ENCODE results near the gene MAB21L3. TPM values are rescaled to one million over a fixed set of nuclear protein-coding genes. Genes with fewer than 3 reads are reported as not detected.

The MAB21L3 gene
- total RNA-seq, 1 donor from 2014 or later, result not detected

DNA sequence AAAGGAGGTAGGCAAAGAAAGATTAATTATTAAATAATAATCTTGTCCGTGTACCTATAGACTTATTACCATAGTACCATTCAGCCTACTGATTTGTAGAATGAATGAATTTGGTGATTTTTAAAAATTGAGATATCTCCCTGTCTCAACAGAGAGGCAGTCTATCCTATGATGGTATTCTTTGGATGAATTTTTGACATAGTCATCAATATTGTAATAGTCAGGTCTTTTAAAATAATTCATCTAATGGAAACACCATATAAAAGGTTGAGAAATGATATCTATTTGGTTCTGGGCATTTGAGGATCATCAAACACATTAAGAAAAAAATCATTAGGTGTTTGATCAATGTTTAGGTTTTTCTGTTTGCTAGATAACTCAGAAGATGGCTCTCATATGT lies 35.6 kb upstream of the MAB21L3 start:
- no peak for DNase-seq (ENCODE audit: low read depth, low spot score)
- Mint-ChIP-seq H3K27me3 (ENCODE audit: low read depth) (no peaks in the 10 kb centered on the region), H3K36me3 (ENCODE audit: low read depth) (no peaks in the 10 kb centered on the region), H3K4me3 (no peak overlapping the region), H3K27ac (ENCODE audit: unreplicated experiment) (no peak overlapping the region), H3K9me3 (no peaks in the 10 kb centered on the region), H3K4me1 (no peaks in the 10 kb centered on the region)
- TF ChIP-seq, protein P1, sequence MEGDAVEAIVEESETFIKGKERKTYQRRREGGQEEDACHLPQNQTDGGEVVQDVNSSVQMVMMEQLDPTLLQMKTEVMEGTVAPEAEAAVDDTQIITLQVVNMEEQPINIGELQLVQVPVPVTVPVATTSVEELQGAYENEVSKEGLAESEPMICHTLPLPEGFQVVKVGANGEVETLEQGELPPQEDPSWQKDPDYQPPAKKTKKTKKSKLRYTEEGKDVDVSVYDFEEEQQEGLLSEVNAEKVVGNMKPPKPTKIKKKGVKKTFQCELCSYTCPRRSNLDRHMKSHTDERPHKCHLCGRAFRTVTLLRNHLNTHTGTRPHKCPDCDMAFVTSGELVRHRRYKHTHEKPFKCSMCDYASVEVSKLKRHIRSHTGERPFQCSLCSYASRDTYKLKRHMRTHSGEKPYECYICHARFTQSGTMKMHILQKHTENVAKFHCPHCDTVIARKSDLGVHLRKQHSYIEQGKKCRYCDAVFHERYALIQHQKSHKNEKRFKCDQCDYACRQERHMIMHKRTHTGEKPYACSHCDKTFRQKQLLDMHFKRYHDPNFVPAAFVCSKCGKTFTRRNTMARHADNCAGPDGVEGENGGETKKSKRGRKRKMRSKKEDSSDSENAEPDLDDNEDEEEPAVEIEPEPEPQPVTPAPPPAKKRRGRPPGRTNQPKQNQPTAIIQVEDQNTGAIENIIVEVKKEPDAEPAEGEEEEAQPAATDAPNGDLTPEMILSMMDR (conservative IDR thresholded peaks at IDR 0.05), result no peak

DNA sequence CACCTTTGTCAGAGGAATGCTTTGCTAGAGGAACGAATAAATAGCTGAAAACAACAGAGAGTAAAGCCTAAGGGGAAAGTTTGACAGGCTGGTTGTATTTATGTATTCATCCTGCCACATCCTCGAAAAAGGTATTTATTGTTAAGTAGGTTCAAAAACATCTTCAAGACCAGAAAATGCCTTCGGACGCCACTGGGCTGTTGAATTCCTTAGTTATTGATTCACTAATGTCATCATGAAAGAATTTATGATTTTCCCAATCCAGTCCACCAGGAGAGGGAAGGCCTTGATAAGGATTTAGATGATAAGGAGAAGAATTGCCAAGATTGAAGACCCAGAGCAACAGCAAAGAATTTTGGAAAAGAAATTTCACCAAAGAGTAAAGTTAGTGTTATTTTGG lies 35.2 kb upstream of the MAB21L3 start:
- Mint-ChIP-seq H3K4me1 (no peaks in the 10 kb centered on the region), H3K27me3 (ENCODE audit: low read depth) (no peaks in the 10 kb centered on the region), H3K4me3 (no peak overlapping the region), H3K36me3 (ENCODE audit: low read depth) (no peaks in the 10 kb centered on the region), H3K9me3 (no peaks in the 10 kb centered on the region), H3K27ac (ENCODE audit: unreplicated experiment) (no peak overlapping the region)
- no peak for DNase-seq (ENCODE audit: low read depth, low spot score)
- TF ChIP-seq, protein P1 (conservative IDR thresholded peaks at IDR 0.05), result no peak

DNA sequence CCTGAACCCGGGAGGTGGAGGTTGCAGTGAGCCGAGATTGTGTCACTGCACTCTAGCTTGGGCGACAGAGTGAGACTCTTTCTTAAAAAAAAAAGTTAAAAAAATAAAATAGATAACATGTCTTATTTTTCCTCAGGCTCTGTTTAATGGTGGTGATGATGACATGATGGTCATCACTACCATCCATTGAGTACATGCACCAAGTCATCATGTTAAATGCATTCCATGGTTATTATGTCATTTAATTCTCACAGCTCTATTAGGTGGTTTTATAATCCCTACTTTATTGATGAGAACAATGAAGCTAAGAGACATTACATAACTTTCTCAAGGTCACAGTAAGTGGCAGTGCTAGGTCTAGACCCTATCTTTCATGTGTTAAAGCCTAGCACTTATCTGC lies 34.4 kb upstream of the MAB21L3 start:
- Mint-ChIP-seq H3K27me3 (ENCODE audit: low read depth) (no peaks in the 10 kb centered on the region), H3K27ac (ENCODE audit: unreplicated experiment) (no peak overlapping the region)

DNA sequence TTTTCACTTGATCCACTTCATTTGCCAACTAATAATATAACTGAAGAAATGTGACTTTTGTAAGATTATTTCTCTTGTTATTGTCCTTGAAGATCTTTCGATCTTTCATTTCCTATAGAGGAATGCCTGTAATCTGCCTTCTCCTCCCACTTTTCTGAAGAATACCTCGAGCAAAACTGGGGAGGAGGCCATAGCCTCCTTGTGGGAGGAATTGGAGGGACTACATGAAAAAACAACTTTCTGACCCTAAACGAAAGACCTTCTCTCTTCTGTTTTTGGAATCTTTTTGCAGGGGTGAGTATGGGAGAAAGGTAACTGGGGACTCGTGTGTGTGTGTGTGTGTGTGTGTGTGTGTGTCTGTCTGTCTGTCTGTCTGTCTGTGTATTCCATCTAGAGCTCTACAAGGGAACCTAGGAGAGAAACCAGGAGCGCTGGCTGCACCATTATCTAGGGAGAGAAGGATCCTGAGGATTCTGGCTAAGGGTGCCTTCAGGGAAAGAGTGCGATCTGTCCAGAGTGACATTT lies 32.4 kb upstream of the MAB21L3 start:
- no peak overlapping the region for H3K4me3 Mint-ChIP-seq
- H3K27ac Mint-ChIP-seq (ENCODE audit: unreplicated experiment), result no peak overlapping the region
- H3K4me1 Mint-ChIP-seq, result no peaks in the 10 kb centered on the region
- DNase-seq (ENCODE audit: low read depth, low spot score), result no peak
- no peaks in the 10 kb centered on the region for H3K36me3 Mint-ChIP-seq (ENCODE audit: low read depth)
- TF ChIP-seq, protein P1 (conservative IDR thresholded peaks at IDR 0.05), result no peak
- H3K27me3 Mint-ChIP-seq (ENCODE audit: low read depth), result no peaks in the 10 kb centered on the region
- no peaks in the 10 kb centered on the region for H3K9me3 Mint-ChIP-seq

More for the DNA sequence above, 34.4 kb upstream of the MAB21L3 start:
- Mint-ChIP-seq H3K36me3 (ENCODE audit: low read depth) (no peaks in the 10 kb centered on the region), H3K9me3 (no peaks in the 10 kb centered on the region), H3K4me3 (no peak overlapping the region), H3K4me1 (no peaks in the 10 kb centered on the region)
- TF ChIP-seq, protein P1 (conservative IDR thresholded peaks at IDR 0.05), result no peak
- DNase-seq (ENCODE audit: low read depth, low spot score), result no peak

DNA sequence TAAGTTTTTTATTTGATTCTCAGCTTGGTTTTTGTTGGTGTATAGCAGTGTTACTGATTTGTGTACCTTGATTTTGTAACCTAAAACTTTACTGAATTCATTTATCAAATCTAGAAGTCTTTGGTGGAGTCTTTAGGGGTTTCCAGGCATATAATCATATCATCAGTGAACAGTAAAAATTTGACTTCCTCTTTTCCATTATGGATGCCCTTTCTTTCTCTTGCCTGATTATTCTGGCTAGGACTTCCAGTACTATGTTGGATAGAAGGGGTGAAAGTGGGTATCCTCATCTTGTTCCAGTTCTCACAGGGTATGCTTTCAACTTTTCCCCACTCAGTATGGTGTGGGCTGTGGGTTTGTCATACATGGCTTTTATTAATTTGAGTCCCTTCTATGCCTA lies 23.6 kb upstream of the MAB21L3 start:
- H3K9me3 Mint-ChIP-seq, result peaks cover 32% of the 10 kb centered on the region
- no peak overlapping the region for H3K4me3 Mint-ChIP-seq
- TF ChIP-seq, protein P1 (conservative IDR thresholded peaks at IDR 0.05), result no peak
- DNase-seq (ENCODE audit: low read depth, low spot score), result no peak
- no peak overlapping the region for H3K27ac Mint-ChIP-seq (ENCODE audit: unreplicated experiment)
- no peaks in the 10 kb centered on the region for H3K4me1 Mint-ChIP-seq
- no peaks in the 10 kb centered on the region for H3K27me3 Mint-ChIP-seq (ENCODE audit: low read depth)
- H3K36me3 Mint-ChIP-seq (ENCODE audit: low read depth), result peaks cover 9% of the 10 kb centered on the region
